ENCODE measurements around the gene PACS2.
"Not testable (repeated sequence)": the region's sequence is repeated elsewhere in the genome, so short reads cannot be mapped to it uniquely, and the experiment has no call there.

Gene PACS2

GRCh38 chr14:105351920-105352851 is 37.6 kb downstream of the PACS2 start:
- peak; percentile 96 for DNase-seq

DNA sequence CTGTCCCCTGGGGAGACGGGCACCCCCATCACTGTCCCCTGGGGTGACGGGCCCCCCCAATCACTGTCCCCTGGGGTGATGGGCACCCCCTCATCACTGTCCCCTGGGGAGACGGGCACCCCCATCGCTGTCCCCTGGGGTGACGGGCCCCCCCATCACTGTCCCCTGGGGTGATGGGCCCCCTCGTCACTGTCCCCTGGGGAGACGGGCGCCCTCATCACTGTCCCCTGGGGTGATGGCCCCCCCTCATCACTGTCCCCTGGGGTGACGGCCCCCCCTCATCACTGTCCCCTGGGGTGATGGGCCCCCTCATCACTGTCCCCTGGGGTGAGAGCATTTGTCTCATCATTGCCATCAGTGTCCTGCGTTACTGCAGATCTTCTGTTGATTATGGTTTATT is 38.6 kb downstream of the PACS2 start:
- DNase-seq: no peak

- DNase-seq: no peak
Observed at GRCh38 chr14:105354541-105354940, 40.0 kb downstream of the PACS2 start.

GRCh38 chr14:105355049-105355575 is 40.6 kb downstream of the PACS2 start:
- DNase-seq: no peak

DNA sequence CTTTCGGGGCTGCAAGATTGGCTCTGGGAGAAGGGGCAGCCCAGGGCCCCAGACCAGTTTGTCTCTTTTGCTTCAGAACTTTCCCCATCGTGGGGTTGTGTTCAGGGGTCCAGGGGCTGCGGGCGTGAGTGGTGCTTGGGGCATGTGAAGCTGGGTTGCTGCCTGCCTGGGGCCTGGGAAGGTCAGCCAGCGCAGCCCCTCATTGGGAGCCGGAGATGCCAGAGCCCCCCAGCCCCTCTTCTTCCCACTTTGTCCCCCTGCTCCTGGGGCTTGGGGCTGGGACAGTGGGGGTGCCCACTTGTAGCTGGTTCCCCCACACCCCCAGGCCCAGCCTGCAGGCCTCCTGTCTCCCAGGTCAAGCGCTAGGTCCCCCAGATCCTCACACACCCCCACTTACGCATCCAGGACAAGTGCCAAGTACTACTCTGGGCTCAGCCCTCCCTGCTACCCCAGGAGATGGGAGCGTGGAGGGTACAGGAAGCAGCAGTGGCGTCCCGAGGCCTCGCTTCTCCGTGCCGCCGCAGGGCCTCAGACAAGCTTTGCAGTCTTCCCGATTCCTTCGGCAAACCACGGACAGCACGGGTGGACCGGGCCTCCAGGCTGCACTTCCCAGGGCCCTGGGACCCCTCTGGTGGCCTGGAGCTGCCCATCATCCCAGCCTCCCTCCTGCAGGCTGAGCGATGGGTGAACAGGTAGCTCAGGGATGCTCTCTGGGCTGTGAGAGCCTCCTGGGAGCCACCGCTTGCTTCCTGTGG is 41.5 kb downstream of the PACS2 start:
- no peak for DNase-seq

- DNase-seq: no peak
Observed at GRCh38 chr14:105356927-105357326, 42.4 kb downstream of the PACS2 start.

GRCh38 chr14:105357626-105358025 is 43.1 kb downstream of the PACS2 start:
- DNase-seq: no peak

DNA sequence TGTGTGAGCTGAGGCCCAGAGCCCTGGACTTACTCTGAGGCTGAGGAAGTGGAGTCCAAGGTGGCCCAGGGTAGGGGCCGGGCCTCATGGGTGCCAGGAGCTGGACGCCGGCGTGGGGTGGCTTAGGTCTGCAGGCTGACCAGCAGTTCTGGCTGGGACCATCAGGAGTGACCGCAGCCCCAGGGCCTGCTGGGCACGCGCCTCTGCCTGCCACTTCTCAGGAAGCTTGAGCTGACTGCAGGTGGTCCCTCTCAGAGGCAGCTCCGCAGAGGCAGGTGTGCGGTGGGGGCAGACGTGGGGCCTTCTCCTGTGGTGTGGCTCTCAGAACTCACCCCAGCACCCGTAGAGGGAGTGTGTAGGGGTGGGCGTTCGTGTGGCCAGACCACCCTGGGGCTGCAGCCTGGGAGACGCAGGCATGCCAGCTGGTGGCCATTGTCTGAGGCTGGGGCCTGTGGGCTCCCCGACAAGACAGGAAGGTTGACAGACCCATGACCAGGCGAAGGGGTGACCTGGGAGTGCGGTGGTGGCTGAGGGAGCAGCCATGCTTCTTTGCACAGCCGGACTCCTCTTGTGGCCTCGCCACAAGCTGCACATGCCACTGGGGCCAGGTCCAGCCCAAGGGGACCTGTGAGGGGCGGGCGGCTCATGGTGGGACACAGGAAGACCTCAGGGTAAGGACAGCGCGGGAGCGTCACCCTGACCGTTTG is 43.7 kb downstream of the PACS2 start:
- no peak for DNase-seq

DNA sequence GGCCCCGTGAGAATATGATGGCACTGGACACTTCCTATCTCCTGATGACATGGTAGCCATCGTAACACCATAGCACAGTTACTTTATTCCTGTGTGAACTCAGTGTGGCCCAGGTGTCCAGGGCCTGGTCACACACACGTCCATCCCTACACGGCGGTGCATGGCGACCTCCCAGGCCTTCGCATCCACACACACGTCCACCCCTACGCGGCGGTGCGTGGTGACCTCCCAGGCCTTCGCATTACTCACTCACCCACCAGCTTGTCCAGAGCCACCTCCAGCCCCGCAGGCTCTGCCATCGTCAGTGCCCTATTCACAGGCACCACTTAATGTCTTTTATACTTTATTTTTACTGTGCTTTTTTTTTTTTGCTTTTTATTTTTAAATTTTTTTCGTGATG is 44.4 kb downstream of the PACS2 start:
- no peak for DNase-seq

- DNase-seq: not testable (repeated sequence)
Observed at GRCh38 chr14:105361412-105361811, 46.9 kb downstream of the PACS2 start.

DNA sequence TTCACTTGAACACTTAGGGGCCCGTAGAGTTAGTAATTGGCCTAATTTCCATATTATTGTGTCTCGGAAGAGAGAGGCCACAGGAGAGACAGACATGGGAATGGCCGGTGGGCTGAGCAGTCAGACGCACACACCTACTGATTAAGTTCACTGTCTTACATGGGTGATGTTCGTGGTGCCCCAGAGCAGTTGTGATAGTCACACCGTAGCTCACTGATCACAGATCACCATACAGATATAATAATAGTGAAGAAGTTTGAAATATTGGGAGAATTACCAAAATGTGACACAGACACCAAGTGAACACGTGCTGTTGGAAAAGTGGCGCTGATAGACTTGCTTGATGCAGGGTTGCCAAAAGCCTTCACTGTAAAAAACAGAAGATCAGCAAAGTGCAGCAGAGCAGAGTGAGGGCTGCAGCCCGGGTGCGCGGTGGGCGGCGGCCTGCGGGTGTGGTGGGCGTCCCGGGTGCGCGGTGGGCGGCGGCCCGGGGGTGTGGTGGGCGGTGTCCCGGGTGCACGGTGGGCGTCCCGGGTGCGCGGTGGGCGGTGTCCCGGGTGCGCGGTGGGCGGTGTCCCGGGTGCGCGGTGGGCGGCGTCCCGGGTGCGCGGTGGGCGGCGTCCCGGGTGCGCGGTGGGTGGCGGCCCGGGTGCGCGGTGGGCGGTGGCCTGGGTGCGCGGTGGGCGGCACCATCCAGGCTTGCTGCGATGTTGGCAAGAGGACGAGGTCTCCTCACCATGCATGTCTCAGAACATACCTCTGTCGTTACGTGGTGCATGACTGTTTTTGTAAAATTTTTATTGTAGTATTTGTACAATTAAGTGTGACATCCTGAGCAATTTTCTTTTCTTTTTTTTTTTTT is 49.5 kb downstream of the PACS2 start:
- peak; percentile 54 for DNase-seq

- DNase-seq: no peak
Observed at GRCh38 chr14:105365101-105365500, 50.6 kb downstream of the PACS2 start.

DNA sequence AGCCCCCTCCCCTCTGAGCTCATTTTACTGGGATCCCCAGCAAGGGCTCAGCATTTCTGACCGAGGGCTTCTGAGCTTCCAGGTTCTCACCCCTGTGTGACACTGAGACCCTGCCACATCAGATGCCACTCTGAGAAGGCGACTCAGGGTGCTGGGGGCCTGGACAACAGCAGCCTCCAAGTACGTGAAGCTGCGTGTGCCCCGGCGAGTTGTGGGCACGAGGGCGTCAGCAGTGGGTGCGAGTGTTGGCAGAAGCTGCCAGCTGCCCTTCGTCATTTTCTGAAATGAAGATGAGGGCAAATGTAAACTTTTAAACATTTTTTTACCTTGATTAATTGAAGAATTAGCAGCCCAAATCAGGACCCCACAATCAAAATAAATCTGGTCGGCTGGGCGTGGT is 51.1 kb downstream of the PACS2 start:
- no peak for DNase-seq

- no peak for DNase-seq
Observed at GRCh38 chr14:105366386-105367074, 52.0 kb downstream of the PACS2 start.

DNA sequence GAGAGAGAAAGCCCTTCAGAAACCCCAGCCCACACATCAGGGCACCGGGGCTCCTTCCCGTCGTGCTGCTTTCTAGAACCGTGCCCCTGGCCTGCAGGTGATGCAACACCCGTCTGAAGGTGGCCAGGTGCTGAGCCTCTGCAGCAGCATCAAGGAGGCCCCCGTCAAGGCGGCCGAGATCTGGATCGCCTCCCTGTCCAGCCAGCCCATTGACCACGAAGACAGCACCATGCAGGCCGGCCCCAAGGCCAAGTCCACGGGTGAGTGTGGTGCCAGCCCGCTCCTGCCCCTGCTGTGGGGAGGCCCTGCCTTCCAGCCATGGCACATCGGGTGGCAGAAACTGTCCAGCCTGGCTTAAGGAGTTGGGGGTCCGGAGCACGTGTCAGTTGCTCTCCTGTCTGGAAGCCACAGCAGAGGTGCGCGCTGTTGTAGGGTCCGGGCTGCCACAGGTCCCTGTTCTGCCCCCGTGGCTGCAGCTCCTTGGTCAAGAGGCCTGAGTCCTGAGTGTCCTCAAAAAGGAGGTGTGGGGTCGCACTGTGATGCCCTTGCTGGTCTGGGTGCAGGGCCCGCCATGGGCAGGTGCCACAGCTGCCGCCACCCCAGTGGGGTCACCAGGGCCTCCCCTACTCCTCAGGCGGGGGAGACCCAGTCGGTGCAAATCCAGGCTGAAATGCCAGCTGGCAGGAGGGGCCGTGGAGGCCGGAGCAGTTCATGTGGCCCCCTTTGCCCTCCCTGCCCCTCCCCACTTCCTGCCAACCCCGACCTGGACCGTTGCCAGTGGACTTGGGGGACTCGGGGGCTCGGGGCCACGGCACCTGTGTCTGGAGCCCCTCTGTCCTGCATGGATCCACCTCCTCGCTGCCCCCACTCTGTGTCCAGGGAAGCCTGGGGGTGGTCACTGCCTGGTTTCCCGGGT is 52.8 kb downstream of the PACS2 start:
- no peak for DNase-seq

DNA sequence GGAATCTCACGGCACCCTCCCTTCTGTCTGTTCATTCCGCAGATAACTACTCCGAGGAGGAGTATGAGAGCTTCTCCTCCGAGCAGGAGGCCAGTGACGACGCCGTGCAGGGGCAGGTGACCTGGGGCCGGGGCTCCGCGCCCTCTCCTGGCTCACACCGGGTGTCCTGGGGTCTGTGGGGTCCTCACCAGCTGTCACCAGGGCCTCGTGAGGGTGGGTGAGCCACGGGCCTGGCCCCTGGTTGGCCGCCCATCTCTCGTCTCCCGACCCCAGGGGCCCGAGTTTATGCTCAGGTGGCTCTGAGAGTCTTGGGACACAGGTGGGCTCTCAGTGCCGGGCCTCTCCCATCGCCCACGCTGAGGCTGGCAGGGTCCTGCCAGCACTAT is 53.5 kb downstream of the PACS2 start:
- no peak for DNase-seq

GRCh38 chr14:105368426-105368825 is 53.9 kb downstream of the PACS2 start:
- no peak for DNase-seq

DNA sequence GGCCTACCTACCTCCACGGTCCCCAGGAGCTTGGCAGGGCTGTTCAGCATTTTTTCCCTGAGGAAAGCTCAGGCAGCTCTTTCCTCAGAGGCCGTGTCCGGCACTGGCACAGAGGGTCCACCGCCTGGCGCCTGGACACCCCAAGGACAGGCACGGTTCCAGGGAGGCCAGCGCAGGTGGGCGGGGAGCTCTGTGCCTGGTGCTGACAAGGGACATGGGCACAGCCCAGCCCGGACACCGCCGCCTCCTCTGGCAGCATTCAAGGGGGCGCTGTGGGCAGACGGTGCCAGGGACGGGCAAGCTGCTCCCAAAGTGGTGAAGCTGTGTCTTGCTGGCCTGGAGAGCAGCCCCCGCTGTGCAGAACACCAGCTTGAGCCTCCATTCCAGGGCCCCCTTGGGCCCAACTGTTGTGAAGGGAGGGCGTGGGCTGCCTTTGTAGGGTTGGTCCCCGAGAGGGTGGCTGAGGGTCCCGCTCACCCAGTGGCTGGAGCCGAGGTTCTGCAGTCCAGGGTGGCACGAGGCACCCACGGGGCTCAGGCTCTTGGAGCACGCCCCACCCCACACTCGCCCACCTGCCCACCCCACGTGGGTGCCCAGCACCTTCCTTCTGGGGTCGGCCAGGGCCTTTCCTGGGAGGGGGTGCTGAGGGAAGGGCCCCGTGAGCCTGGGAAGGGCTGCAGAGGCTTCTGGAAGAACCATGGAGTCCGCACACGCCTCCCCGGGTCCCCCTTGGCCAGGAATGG is 54.5 kb downstream of the PACS2 start:
- DNase-seq: no peak

DNA sequence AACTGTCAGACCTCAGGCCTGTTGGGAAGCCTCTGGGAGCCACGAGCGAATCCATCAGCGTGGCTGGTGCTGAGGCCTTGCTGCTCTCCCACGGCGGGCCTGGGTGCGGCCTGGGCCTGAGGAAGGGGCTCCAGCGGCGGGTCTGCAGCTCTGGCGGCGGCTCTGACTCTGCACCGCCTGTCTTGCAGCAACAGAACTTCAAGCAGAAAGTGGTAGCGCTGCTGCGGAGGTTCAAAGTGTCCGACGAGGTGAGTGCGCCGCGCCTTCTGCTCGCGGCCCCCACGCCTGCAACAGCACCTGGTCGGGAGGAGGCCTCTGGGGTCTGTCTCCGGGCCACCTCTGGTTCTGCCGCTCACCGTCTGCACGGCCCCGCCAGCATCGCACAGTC is 55.1 kb downstream of the PACS2 start:
- DNase-seq: no peak

GRCh38 chr14:105374389-105374788 is 59.8 kb downstream of the PACS2 start:
- DNase-seq: no peak

All from eye (tissue), 1 donor.